GM19463 (cell line): ENCODE data around the gene ZNF605.
"Not testable (repeated sequence)": the region's sequence is repeated elsewhere in the genome, so short reads cannot be mapped to it uniquely, and the experiment has no call there.

ENCODE experiments used
- ATAC-seq: cut with Tn5 transposase; IDR thresholded peaks from one replicate; pipeline ENCODE4 v1.9.1; 2021; ENCODE audit warnings: mild to moderate bottlenecking, moderate library complexity; ENCODE audit not compliant: unreplicated experiment

ZNF605 gene

DNA sequence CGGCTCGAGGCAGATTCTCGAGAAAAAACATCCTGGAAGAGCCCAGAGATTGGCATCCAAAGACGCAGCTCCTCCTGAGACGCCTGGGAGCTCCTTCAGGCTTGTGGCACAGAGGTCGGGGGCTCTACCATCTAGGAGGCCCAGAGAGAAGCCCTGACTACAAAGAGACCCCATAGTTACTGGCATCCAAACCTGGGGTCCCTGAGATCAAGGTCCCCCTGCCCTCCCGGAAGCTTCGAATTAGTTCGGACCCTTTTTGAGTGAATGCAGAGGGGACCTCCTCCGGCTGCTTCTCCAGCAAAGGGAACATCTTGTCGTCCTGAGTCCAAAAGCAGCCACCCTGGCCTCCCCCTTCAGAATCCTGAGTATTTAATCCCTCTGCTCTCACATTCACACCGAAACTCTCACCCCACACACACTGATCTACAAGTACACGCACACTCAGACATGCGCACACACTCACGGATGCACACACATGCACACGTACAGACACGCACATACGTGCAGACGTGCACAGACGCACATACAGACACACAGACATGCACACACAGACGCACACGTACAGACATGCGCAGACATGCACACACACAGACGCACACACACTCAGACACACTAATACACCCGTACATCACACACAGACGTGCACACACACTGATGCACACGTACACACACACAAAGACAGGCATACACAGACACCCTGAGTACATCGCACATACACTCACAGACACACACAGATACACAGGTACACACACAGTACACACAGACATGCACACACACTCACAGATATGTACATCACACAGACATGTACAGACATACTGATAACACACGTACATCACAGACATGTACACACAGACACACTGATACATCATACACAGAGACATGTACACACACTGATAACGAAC lies 5.9 kb downstream of the ZNF605 start:
- no peak for ATAC-seq

DNA sequence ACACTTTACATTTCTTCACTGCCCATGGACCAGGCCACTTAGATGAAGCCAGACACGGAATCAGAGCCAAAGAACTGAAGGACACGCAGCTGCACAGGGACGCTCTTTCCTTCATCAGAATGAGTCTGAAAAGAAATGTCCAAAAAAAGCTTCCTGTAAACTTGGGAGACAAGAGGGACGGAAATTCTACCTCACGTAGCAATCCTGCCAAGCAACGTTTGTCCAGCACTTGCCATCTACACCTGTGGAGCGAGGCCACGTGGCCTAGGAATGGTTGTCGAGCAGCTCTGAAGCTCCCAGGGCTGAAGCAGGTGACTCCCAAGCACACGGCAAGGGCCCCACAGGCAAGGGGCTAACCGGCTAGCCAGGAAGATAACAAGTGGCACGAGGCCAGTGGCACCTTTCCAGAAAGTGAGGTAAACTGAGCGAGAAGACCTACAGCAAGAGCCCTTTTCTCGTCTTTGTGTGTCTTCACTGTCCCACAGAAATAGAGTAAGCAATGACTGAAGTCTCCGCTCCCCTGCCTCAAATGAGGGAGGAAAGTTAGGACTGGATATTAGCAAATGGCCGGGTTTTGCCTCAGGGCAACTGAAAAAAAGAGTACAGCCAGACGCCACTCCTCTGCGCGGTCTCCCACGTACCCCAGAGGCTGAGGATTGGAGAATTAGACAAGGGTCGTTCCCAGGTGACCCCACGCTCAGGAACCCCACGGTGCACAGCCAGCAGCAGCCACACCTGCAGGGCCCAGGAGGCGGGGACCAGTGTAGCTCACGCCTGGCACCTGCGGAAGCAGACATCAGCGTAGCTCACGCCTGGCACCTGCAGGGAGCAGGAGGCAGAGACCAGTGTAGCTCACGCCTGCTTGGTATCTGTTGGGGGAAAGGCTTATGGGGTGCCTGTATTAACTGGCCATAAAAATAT lies 7.7 kb downstream of the ZNF605 start:
- no peak for ATAC-seq

DNA sequence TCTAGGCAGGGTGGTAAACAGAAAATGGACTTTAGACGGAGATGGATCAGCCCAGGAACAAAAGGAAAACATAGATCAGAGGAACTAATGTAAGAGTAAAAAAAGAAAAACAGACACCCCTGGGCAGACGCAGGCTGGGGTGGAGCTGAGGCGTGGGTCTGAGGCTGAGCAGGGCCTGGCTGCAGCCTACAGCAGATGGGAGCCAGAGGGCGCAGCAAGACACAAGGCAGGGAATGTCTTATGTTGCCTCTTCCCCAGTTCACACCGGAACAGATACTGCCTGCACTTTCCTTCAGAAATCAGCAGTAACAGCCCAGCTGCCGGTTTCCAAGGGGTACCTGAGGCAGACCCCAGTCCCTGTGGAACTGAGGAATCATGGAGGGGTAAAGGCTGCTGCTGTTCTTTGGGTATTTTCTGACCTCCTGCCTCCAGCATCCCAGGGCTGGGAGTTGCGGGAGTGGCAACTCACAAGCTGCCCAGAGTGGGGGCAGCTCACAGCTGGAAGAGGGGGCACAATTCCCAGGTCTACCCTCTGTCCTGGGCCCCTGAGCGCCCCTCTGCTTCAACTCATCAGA lies 9.8 kb downstream of the ZNF605 start:
- ATAC-seq, result no peak

DNA sequence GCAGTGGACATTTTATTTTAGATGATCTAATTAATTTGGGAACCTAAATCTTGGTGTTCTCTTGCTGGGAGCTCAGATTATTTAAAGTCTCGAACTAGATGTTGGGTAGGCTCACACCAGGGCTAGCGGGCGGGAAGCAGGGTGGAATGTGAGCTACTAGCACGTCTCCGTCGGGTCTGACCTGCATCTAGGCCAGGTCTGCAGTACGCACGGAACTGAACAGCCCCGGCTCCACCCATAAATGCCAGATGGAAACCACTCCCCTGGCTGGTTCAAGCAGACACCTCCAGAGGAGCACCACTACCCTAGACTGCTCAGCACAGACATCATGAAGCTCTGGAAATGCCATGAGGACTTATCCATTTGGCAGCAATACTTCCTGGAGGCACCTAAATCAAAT lies 10.3 kb downstream of the ZNF605 start:
- ATAC-seq, result no peak

DNA sequence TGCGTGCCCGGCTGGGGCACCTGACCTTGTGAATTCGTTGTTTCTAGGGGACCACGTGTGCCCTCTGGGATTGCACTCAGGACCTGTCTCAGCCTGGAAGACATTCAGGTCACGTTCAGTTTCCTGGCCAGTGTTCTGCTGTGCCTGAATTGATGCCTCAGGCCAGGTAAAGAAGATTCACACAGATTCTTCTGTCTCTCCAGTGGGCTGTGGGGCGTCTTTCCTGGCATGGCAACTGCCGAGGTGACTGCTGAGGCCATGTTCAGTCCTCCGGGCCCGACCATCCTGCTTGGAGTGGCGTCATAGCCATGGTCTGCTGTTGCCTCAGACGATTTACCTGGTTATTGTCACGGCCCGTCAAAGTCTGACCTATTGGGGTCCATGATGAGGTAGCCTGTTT lies 13.5 kb downstream of the ZNF605 start:
- no peak for ATAC-seq

DNA sequence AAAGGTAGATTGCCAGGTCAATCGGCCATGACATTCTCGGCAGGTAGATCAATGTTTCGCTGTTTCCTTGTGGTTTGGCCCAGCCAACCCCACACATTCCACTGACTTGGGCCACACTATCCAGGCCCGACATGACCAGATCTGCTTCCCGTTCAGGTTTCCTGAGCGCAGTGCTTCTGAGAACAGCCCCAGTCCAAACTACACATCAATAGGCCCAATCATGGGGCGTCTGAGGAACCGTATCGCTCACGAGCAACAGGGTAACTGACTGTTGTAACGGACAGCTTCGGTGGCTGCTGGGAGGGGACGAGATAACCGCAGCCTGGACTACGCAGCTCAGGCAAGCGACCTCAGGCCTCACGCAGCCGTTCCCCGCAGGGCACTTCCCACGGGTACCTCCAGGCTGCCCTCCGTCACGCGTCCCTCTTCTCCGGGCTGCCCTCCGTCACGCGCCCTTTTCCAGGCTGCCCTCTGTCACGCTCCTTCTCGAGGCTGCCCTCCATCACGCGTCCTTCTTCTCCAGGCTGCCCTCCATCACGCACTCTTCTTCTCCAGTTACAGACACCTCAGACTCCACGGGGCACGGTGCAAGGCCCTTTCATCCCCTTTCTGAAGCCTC lies 14.7 kb downstream of the ZNF605 start:
- ATAC-seq, result no peak

DNA sequence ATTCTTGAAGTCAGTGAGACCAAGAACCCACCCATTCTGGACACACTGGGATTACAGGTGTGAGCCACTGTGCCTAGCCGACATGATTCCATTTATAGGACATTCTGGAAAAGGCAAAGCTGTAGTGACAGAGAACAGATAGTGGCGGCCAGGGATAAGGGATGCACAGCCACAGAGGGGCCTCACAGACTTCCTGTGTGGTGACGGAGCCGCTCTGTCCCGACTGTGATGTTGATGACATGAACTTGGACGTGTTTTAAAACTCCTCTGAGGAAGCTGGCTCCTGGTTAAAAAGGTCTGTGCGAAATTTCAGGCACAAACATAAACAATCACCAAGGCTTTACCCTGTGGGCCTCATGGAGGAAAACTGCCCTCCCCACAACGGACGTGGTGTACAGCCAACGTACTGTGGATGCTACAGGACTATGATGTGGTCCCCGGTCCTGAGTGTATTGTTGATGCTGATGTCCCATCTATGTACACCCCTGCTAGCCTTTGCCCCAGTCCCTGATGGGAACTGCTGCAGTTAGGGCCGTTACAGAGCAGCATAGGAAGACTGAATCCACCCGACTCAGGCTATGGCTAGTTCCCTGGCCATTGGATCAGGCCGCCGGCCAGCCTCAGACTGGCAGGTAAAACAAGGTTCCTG lies 15.9 kb downstream of the ZNF605 start:
- ATAC-seq, result no peak

DNA sequence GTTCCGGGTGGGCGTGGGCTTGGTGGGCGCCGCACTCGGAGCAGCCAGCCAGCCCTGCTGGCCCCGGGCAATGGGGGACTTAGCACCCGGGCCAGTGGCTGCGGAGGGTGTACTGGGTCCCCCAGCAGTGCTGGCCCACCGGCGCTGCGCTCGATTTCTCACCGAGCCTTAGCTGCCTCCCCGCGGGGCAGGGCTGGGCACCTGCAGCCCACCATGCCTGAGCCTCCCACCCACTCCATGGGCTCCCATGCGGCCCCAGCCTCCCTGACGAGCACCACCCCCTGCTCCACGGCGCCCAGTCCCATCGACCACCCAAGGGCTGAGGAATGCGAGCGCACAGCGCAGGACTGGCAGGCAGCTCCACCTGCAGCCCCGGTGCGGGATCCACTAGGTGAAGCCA lies 17.3 kb downstream of the ZNF605 start:
- ATAC-seq, result not testable (repeated sequence)

DNA sequence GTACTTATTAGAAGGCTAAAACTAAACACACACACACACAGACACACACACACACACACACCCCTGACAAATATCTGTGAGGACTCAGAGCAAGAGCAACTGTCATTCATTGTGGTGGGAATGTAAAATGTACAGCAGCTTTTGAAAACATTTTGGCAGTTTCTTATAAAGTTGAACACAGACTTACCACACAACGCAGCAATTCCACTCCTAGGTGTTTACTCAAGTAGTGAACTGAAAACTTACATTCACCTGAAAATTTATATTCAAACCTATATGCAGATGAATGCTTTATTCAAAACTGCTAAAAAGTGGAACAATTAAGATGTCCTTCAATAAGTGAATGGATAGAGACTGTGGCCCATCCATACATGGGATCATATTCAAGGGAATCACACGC lies 18.6 kb downstream of the ZNF605 start:
- ATAC-seq, result no peak

DNA sequence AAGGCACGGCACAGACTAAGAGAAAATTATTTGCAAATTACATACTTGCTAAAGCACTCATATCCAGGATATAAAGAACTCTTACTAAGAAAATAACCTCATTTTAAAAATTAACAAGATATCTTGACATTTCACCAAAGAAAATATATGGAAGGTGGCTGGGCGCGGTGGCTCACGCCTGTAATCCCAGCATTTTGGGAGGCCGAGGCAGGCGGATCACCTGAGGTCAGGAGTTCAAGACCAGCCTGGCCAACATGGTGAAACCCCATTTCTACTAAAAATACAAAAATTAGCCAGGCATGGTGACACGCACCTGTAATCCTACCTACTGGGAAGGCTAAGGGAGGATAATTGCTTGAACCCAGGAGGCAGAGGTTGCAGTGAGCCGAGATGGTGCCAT lies 19.2 kb downstream of the ZNF605 start:
- ATAC-seq, result not testable (repeated sequence)

DNA sequence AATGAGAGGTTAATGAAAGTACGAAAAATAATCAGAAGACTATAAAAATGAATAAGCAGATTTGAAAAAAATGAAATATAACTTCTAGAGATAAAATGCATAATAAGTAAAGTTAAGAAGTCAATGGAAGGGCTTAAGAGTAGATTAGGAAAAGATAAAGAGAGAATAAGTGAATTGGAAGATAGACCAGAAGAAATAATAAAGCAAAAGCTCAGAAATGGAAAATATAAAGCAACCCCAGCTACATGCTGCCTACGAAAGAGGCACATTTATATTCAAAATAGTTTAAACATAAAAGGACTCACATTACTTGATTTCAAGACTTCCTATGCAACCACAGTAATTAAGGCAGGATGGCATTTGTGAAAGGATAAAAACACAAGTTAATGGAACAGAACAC lies 19.9 kb downstream of the ZNF605 start:
- ATAC-seq, result no peak

DNA sequence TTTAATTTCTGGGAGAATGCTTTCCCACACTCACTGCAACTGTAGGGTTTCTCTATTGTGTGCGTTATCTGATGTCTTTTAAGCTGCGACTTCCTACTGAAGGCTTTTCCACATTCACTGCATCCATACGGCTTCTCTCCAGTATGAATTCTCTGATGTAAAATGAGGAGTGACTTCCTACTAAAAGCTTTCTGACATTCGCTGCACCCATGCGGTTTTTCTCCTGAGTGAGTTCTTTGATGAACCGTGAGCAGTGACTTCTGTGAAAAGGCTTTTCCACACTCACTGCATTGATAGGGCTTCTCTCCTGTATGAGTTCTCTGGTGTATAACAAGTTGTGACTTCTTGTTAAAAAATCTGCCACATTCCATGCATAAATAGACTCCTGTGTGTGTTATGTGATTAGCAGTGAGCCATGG lies 29.7 kb downstream of the ZNF605 start:
- no peak for ATAC-seq

DNA sequence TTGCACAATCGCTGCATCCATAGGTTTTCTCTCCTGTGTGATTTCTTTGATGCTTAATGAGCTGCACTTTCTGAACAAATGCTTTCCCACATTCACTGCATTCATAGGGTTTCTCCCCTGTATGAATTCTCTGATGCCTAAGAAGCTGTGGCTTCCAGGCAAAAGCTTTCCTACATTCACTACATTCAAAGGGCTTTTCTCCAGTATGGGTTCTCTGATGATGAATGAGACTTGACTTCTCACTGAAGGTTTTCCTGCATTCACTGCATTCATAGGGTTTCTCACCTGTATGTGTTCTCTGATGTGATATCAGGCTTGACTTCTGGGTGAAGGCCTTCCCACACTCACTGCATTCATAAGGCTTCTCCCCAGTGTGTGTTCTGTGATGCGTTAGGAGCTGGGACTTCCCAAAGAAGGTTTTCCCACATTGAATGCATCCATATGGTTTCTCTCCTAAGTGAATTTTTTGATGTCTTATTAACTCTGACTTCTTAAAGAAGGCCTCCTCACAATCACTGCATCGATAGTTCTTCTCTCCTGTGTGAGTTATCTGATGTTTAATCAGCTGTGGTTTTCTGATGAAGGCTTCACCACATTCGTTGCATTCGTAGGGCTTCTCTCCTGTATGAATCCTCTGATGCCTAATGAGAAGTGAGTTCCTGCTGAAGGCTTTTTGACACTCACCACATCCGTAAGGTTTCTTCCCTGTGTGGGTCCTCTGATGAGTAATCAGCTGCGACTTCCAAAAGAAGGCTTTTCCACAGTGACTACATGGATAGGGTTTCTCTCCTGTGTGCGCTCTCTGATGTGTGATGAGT lies 30.3 kb downstream of the ZNF605 start:
- ATAC-seq, result no peak

DNA sequence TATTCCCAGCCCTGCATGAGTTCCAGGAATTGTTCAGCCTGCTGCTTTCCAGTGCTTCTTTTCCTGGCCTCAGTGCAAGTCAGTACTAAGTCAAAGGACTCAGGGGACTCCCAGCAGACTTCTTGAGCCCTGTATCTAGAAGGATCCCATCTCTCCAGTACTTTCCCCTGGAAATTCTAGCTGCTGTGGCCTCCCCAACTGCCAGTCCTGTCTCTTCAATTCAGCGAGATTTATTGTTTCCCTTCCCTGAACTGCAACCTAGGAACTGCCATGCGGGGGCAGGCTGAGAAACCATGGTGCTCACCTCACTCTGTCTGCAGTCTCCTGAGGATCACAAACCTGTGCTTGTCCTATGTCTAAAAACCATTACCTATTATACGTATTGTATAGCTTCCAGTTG lies 31.8 kb downstream of the ZNF605 start:
- no peak for ATAC-seq

DNA sequence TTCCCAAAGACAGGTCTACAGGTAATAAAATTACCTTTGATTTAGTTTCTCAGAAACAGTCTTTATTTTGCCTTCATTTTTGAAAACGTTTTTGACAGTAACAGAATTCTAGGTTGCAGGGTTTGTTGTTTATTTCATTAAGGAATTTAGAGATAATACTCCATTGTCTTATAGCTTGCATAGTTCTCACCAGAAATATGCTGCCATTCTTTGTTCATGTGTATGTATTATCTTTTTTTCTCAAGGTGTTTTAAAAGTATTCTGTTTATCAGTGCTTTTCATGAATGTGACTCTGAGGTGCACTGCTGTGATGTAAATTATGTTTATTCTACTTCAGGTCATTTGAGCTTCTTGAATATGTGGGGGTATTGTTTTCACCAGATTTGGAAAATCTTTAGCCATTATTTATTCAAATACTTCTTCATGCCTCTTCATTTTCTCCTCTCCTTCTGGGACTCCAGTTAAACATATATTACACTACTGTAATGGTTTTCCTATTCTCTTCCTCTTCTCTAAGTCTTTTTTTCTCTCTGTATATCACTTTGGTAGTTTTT lies 32.7 kb downstream of the ZNF605 start:
- ATAC-seq, result no peak

DNA sequence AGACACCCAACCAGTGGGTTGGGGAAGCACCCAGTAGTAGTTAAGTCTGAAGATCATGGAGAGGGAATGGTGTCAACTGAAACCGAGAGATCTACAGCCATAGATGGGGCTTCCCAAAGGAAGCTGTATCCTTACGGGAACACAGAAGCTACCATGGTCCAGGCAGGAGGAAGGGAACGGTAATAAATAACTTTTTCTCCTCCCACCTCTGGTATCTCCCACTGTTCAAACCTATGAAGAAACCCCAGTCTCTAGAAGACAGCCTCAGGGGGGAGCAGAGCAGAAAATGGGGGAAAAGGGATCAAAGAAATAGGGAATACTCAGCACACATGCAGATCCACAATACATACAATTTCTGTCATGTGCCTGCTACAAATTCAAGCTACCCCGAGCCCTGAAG lies 33.4 kb downstream of the ZNF605 start:
- ATAC-seq, result no peak

DNA sequence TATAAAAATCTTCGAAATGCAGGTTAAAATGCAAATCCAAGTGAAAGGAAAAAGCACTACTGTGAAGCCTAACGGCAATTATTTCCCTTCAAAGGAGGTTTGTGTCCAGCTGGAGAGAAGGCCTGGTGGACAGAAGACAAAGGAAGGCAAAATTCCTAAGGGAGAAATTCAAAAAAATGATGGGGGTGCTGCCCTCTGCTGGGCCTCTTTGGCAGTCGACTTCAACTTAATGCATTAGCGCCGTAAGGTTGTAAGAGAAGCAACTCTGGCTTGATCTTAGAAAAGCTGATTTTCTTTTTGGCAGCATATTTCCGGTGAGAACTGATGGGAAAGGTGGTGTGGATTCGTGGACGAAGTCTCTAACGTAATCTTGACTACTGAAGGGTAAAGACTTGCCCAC lies 34.4 kb downstream of the ZNF605 start:
- no peak for ATAC-seq

DNA sequence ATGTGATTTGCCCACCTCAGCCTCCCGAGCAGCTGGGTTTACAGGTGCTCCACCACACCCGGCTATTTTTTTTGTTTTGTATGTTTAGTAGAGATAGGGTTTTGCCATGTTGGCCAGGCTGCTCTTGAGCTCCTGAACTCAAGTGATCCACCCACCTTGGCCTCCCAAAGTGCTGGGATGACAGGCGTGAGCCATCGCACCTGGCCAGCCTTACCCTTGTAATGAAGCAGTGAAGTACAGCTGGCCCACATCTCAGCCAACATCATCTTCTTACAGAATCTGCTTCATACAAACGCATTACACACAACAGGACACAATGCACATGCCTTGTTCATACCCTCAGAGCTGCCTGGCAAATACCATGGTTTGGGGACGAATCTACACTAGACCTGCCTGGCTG lies 37.4 kb downstream of the ZNF605 start:
- ATAC-seq, result no peak

DNA sequence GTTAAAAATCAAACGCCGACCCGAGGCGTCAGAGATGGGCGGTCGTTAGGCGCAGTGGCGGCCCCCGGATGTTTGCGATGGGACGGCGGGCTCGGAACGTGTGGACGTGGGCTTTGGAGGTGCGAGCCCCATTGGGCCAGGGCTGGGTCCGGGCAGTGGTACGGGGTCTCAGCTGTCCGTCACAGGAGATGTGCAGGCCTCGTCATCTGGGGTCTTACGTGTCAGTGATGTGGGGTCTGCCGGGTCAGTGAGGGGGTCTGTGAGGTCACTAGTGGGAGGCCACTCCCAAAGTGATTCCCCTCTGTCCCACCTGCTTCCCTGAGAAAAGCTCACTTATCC lies 47.1 kb downstream of the ZNF605 start:
- ATAC-seq, result no peak
